Lung (tissue), 12 donors: Measurements from ENCODE around the gene CD93. TPM values are rescaled to one million over a fixed set of nuclear protein-coding genes. Genes with fewer than 3 reads are reported as not detected.

ENCODE experiments used
- ATAC-seq: fragments of 200-7000 bp; cut with Tn5 transposase; one replicate; pipeline ENCODE4 v1.9.1; 2020; ENCODE audit warnings: moderate number of reproducible peaks; ENCODE audit not compliant: insufficient read depth, low FRiP score
- DNase-seq, 3 donors: peaks; one replicate each; pipeline ENCODE4 v3.0.0-alpha.2; 2013 to 2017
- H3K27ac ChIP-seq, 2 donors: one replicate each; pipeline ENCODE4 v1.5.1; 2013; ENCODE audit warnings: mild to moderate bottlenecking in 2 of 2, moderate library complexity in 2 of 2, control low read depth in 1 of 2, inconsistent platforms in 1 of 2, low read depth in 1 of 2, low read length in 1 of 2
- H3K27me3 ChIP-seq, 3 donors: one replicate each; pipeline ENCODE4 v1.5.1; 2013; ENCODE audit warnings: low read length in 2 of 3; ENCODE audit not compliant: control insufficient read depth in 3 of 3, insufficient read depth in 3 of 3
- H3K36me3 ChIP-seq, 4 donors: one replicate each; pipeline ENCODE4 v1.5.1; 2013; ENCODE audit warnings: low read length in 4 of 4, mild to moderate bottlenecking in 1 of 4, moderate library complexity in 1 of 4; ENCODE audit not compliant: control insufficient read depth in 4 of 4, insufficient read depth in 4 of 4
- H3K4me1 ChIP-seq, 5 donors: one replicate each; pipeline ENCODE4 v1.5.1; 2013; ENCODE audit warnings: low read length in 5 of 5, mild to moderate bottlenecking in 2 of 5, moderate library complexity in 1 of 5; ENCODE audit not compliant: control insufficient read depth in 5 of 5, insufficient read depth in 5 of 5
- H3K4me3 ChIP-seq: one replicate; pipeline ENCODE4 v1.5.1; 2013; ENCODE audit warnings: mild to moderate bottlenecking, control low read depth, moderate library complexity
- H3K9ac ChIP-seq, 2 donors: one replicate each; pipeline ENCODE4 v1.5.1; 2013; ENCODE audit warnings: low read length in 2 of 2, control low read depth in 1 of 2; ENCODE audit not compliant: insufficient read depth in 1 of 2
- H3K9me3 ChIP-seq, 4 donors: one replicate each; pipeline ENCODE4 v1.5.1; 2013; ENCODE audit warnings: low read length in 3 of 4, mild to moderate bottlenecking in 1 of 4, moderate library complexity in 1 of 4; ENCODE audit not compliant: control insufficient read depth in 4 of 4, insufficient read depth in 3 of 4
- WGBS, 2 donors: extraction: QIAGEN DNeasy Blood & Tissue Kit; methylation state at CpG; one replicate each; pipeline ENCODE4 v1.1.7; 2013; 5-methylcytosine and 5-hydroxymethylcytosine counted together
- polyA plus RNA-seq, 2 donors: library from polyadenylated mRNA; stranded (reverse); fragments of 200-250 nt; gene quantifications; one replicate each; pipeline ENCODE4 v1.2.1, GENCODE V29; 2013
- total RNA-seq, 2 donors: library from RNA; depleted of rRNA in 1 of 2; stranded (reverse); fragments of >200 nt in 1 of 2; gene quantifications; one replicate each; pipeline ENCODE4 v1.2.1, GENCODE V29; 2014 to 2021
- TF ChIP-seq, protein P1 (sequence below): IDR thresholded peaks from 2 replicates; pipeline ENCODE4 v1.5.1; 2012; ENCODE audit warnings: mild to moderate bottlenecking; ENCODE audit errors: control extremely low read depth, extremely low read depth
- donor health status: control.
- donor health status: control.
- donor health status: Bipolar disorder and iron deficiency.
- donor health status: healthy.
- donor health status: DM: yes; HTN: yes; CAD: no.

The CD93 gene
- total and polyA plus RNA-seq, 4 donors = 17.9 to 239 (median 126) TPM

DNA sequence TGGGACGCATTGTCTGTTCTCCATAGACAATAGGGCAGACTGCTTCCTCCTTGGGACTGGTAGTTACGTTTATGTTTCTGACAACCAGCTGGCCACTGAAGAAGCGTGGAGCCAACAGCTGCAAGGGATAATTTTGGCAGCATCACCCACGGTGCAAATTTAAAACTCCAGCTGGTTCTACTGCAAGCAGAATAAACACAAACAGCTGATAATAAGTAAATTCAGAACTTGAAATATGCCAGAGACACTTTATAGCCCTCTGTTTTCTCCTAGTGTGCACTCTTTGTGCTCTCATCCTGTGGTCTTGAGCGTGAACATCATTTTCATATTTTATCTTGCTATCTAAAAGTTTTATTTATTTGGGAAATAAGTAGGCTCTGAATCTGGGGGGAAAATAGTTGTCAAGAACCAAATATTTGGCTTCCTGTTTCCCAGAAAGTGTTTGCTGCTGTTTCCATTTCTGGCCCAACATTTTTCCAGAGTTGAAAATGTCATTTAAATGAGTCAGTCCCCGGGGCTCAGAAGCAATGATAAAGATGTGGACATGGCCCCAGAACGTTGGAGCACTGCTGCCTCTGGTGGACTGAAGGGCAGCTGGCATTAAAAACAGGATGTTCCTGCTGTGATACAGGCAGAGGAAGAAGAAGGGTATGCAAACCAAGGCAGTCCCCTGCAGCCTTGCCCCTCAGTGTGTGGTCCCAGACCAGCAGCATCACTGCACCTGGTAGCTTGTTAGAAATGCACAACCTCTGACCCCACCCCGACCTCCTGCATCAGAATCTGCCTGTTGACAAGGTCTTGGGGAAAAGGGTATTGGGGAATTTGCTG is 24.2 kb downstream of the CD93 start:
- Histone ChIP-seq H3K9ac (no peak overlapping the region), H3K27ac (peak overlapping the region; percentile 34 to 81), H3K36me3 (no peaks in the 10 kb centered on the region), H3K4me1 (peaks cover 8 to 85% (median 22%) of the 10 kb centered on the region in 5 donors), H3K27me3 (no peaks in the 10 kb centered on the region), H3K9me3 (no peaks in the 10 kb centered on the region), H3K4me3 (no peak overlapping the region)
- ATAC-seq = peak; percentile 76
- TF ChIP-seq, protein P1, sequence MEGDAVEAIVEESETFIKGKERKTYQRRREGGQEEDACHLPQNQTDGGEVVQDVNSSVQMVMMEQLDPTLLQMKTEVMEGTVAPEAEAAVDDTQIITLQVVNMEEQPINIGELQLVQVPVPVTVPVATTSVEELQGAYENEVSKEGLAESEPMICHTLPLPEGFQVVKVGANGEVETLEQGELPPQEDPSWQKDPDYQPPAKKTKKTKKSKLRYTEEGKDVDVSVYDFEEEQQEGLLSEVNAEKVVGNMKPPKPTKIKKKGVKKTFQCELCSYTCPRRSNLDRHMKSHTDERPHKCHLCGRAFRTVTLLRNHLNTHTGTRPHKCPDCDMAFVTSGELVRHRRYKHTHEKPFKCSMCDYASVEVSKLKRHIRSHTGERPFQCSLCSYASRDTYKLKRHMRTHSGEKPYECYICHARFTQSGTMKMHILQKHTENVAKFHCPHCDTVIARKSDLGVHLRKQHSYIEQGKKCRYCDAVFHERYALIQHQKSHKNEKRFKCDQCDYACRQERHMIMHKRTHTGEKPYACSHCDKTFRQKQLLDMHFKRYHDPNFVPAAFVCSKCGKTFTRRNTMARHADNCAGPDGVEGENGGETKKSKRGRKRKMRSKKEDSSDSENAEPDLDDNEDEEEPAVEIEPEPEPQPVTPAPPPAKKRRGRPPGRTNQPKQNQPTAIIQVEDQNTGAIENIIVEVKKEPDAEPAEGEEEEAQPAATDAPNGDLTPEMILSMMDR = no peak
- 42 to 51% methylated on average over 8 of the region's 8 CpGs for WGBS, 2 donors
- DNase-seq = peak; percentile 90 to 97 (median 95)

DNA sequence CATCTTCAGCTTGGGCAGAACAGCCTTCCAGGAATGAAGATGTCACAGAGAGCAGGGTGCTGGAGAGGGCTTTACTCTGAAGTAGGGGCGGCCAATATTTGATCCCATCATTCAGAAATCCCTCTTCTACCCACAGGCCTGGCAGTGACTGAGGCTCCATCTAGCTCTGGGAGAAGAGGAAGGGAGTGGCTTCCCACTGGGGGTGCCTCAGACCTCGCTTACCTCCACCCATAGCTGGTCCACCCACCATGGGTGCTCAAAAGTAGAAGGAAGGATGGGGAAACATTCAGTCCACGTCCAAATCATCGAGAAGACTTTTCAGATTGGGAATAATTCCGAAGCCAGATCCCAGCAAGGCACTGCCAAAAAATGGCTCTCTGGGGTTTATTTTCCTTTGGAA is 24.9 kb downstream of the CD93 start:
- no peak overlapping the region for H3K4me3 ChIP-seq
- TF ChIP-seq, protein P1 = no peak
- H3K9me3 ChIP-seq = no peaks in the 10 kb centered on the region
- 59 to 75% methylated on average over 5 of the region's 5 CpGs for WGBS, 2 donors
- ATAC-seq (no peak), DNase-seq (no peak)
- peaks cover 8 to 82% (median 22%) of the 10 kb centered on the region in 5 donors for H3K4me1 ChIP-seq
- H3K9ac ChIP-seq = no peak overlapping the region
- H3K27ac ChIP-seq = peak overlapping the region; percentile 34 to 81
- no peaks in the 10 kb centered on the region for H3K27me3 ChIP-seq
- no peaks in the 10 kb centered on the region for H3K36me3 ChIP-seq

GRCh38 chr20:23060629-23061028 is 25.5 kb downstream of the CD93 start:
- ATAC-seq = no peak
- Histone ChIP-seq H3K9me3 (no peaks in the 10 kb centered on the region), H3K36me3 (no peaks in the 10 kb centered on the region), H3K4me3 (no peak overlapping the region), H3K4me1 (peaks cover 8 to 79% (median 18%) of the 10 kb centered on the region in 5 donors), H3K27me3 (no peaks in the 10 kb centered on the region), H3K9ac (no peak overlapping the region), H3K27ac (peak overlapping the region in 1 of 2 donors; percentile 34)
- TF ChIP-seq, protein P1 = no peak
- WGBS, 2 donors = 68 to 76% methylated on average over 4 of the region's 4 CpGs
- DNase-seq = no peak
